SJSA1 (cell line): ENCODE measurements around the gene ST6GALNAC5. TPM values are rescaled to one million over a fixed set of nuclear protein-coding genes. Genes with fewer than 3 reads are reported as not detected.
"Not testable (repeated sequence)": the region's sequence is repeated elsewhere in the genome, so short reads cannot be mapped to it uniquely, and the experiment has no call there.

Source experiments
- DNase-seq, 2 experiments: peaks; one replicate each; pipeline ENCODE4 v3.0.0-alpha.2; 2015 to 2020; ENCODE audit warnings: low spot score in 2 of 2, low read depth in 1 of 2
- H3K27ac ChIP-seq: fragments of 250-450 bp; sonication (Bioruptor Pico); 2 replicates; pipeline ENCODE4 v1.5.1; 2020; ENCODE audit warnings: mild to moderate bottlenecking, moderate library complexity
- H3K27me3 ChIP-seq: fragments of 250-450 bp; sonication (Bioruptor Pico); replicated peaks from 2 replicates; pipeline ENCODE4 v1.5.1; 2020; ENCODE audit warnings: mild to moderate bottlenecking, moderate library complexity
- H3K36me3 ChIP-seq: fragments of 250-450 bp; sonication (Bioruptor Pico); 2 replicates; pipeline ENCODE4 v1.5.1; 2020; ENCODE audit warnings: mild to moderate bottlenecking
- H3K4me1 ChIP-seq: fragments of 250-450 bp; sonication (Bioruptor Pico); replicated peaks from 2 replicates; pipeline ENCODE4 v1.6.1; 2021; ENCODE audit warnings: mild to moderate bottlenecking
- H3K4me3 ChIP-seq: fragments of 250-450 bp; sonication (Bioruptor Pico); 2 replicates; pipeline ENCODE4 v1.5.1; 2020; ENCODE audit warnings: mild to moderate bottlenecking
- H3K9me3 ChIP-seq: fragments of 250-450 bp; sonication (Bioruptor Pico); replicated peaks from 2 replicates; pipeline ENCODE4 v1.5.1; 2020; ENCODE audit warnings: mild to moderate bottlenecking
- total RNA-seq: library from RNA; depleted of rRNA; stranded (reverse); fragments of >200 nt; shearing (Covaris generic); gene quantifications from 2 replicates; pipeline ENCODE4 v1.2.3, GENCODE V29; 2014

Gene ST6GALNAC5
- total RNA-seq, 1 experiment from 2014 or later: not detected

GRCh38 chr1:76876655-76877395, 9.5 kb downstream of the ST6GALNAC5 start:
- no peaks in the 10 kb centered on the region for H3K4me1 ChIP-seq
- no peaks in the 10 kb centered on the region for H3K36me3 ChIP-seq
- no peaks in the 10 kb centered on the region for H3K9me3 ChIP-seq
- 0 out of 2 replicates have a peak, but pooled peaks cover 5% of the 10 kb centered on the region for H3K27me3 ChIP-seq
- no peak overlapping the region for H3K4me3 ChIP-seq
- H3K27ac ChIP-seq: no peak overlapping the region
- no peak for DNase-seq

GRCh38 chr1:76879014-76879413, 11.7 kb downstream of the ST6GALNAC5 start:
- H3K27me3 ChIP-seq, H3K36me3 ChIP-seq, H3K4me1 ChIP-seq, H3K4me3 ChIP-seq, H3K9me3 ChIP-seq, H3K27ac ChIP-seq, DNase-seq: not testable (repeated sequence)

GRCh38 chr1:76881762-76882161, 14.5 kb downstream of the ST6GALNAC5 start:
- Histone ChIP-seq H3K4me1 (no peaks in the 10 kb centered on the region), H3K36me3 (no peaks in the 10 kb centered on the region), H3K27me3 (peaks cover 5% of the 10 kb centered on the region; the same call in 1 of the 2 replicates), H3K9me3 (no peaks in the 10 kb centered on the region), H3K27ac (no peak overlapping the region), H3K4me3 (no peak overlapping the region)
- no peak for DNase-seq

- no peak overlapping the region for H3K27ac ChIP-seq
Measured at GRCh38 chr1:76891931-76892622, 24.8 kb downstream of the ST6GALNAC5 start.

GRCh38 chr1:76892675-76893074, 25.4 kb downstream of the ST6GALNAC5 start:
- Histone ChIP-seq H3K36me3 (no peaks in the 10 kb centered on the region), H3K27ac (no peak overlapping the region), H3K4me1 (no peaks in the 10 kb centered on the region), H3K4me3 (no peak overlapping the region), H3K27me3 (no peaks in the 10 kb centered on the region), H3K9me3 (no peaks in the 10 kb centered on the region; the same call in 1 of the 2 replicates)
- DNase-seq: no peak

More at GRCh38 chr1:76891931-76892622, 24.8 kb downstream of the ST6GALNAC5 start:
- Histone ChIP-seq H3K27me3 (no peaks in the 10 kb centered on the region), H3K36me3 (no peaks in the 10 kb centered on the region), H3K4me3 (no peak overlapping the region), H3K4me1 (no peaks in the 10 kb centered on the region), H3K9me3 (no peaks in the 10 kb centered on the region; the same call in 1 of the 2 replicates)
- no peak for DNase-seq

GRCh38 chr1:76901158-76901767, 34.0 kb downstream of the ST6GALNAC5 start:
- Histone ChIP-seq H3K36me3 (no peaks in the 10 kb centered on the region), H3K4me3 (no peak overlapping the region), H3K9me3 (no peaks in the 10 kb centered on the region), H3K4me1 (no peaks in the 10 kb centered on the region), H3K27me3 (no peaks in the 10 kb centered on the region), H3K27ac (no peak overlapping the region)
- peak; percentile 47 to 54 for DNase-seq

- Histone ChIP-seq H3K4me1 (no peaks in the 10 kb centered on the region), H3K27ac (no peak overlapping the region)
Measured at GRCh38 chr1:76905876-76906595, 38.8 kb downstream of the ST6GALNAC5 start.

GRCh38 chr1:76909311-76909710, 42.0 kb downstream of the ST6GALNAC5 start:
- Histone ChIP-seq H3K27me3 (peaks cover 7% of the 10 kb centered on the region; the same call in 1 of the 2 replicates), H3K9me3 (no peaks in the 10 kb centered on the region), H3K4me3 (no peak overlapping the region), H3K36me3 (no peaks in the 10 kb centered on the region), H3K4me1 (no peaks in the 10 kb centered on the region), H3K27ac (no peak overlapping the region)
- DNase-seq: no peak

More at GRCh38 chr1:76905876-76906595, 38.8 kb downstream of the ST6GALNAC5 start:
- no peak overlapping the region for H3K4me3 ChIP-seq
- no peaks in the 10 kb centered on the region for H3K9me3 ChIP-seq
- no peak for DNase-seq
- H3K36me3 ChIP-seq: no peaks in the 10 kb centered on the region
- peaks cover 7% of the 10 kb centered on the region; the same call in 1 of the 2 replicates for H3K27me3 ChIP-seq

GRCh38 chr1:76919085-76919484, 51.8 kb downstream of the ST6GALNAC5 start:
- no peak overlapping the region for H3K4me3 ChIP-seq
- DNase-seq: no peak

GRCh38 chr1:76921590-76921989, 54.3 kb downstream of the ST6GALNAC5 start:
- Histone ChIP-seq H3K9me3 (no peaks in the 10 kb centered on the region), H3K27ac (no peak overlapping the region), H3K4me1 (no peaks in the 10 kb centered on the region), H3K27me3 (no peaks in the 10 kb centered on the region), H3K36me3 (no peaks in the 10 kb centered on the region), H3K4me3 (no peak overlapping the region)
- DNase-seq: no peak

More at GRCh38 chr1:76919085-76919484, 51.8 kb downstream of the ST6GALNAC5 start:
- Histone ChIP-seq H3K9me3 (no peaks in the 10 kb centered on the region), H3K4me1 (no peaks in the 10 kb centered on the region), H3K27ac (no peak overlapping the region), H3K27me3 (no peaks in the 10 kb centered on the region), H3K36me3 (no peaks in the 10 kb centered on the region)

GRCh38 chr1:76925825-76926224, 58.5 kb downstream of the ST6GALNAC5 start:
- no peaks in the 10 kb centered on the region for H3K36me3 ChIP-seq
- no peak for DNase-seq
- H3K27ac ChIP-seq: no peak overlapping the region
- no peak overlapping the region for H3K4me3 ChIP-seq
- no peaks in the 10 kb centered on the region for H3K4me1 ChIP-seq
- H3K27me3 ChIP-seq: no peaks in the 10 kb centered on the region
- H3K9me3 ChIP-seq: no peaks in the 10 kb centered on the region

- no peaks in the 10 kb centered on the region for H3K4me1 ChIP-seq
- H3K27me3 ChIP-seq: no peaks in the 10 kb centered on the region
- H3K27ac ChIP-seq: no peak overlapping the region
- no peaks in the 10 kb centered on the region for H3K36me3 ChIP-seq
- no peak overlapping the region for H3K4me3 ChIP-seq
- H3K9me3 ChIP-seq: no peaks in the 10 kb centered on the region
- no peak for DNase-seq
Measured at GRCh38 chr1:76928522-76928921, 61.2 kb downstream of the ST6GALNAC5 start.

- Histone ChIP-seq H3K4me3 (no peak overlapping the region), H3K27ac (no peak overlapping the region), H3K9me3 (no peaks in the 10 kb centered on the region), H3K36me3 (no peaks in the 10 kb centered on the region), H3K27me3 (no peaks in the 10 kb centered on the region), H3K4me1 (no peaks in the 10 kb centered on the region)
- DNase-seq: no peak
Measured at GRCh38 chr1:76929136-76929535, 61.9 kb downstream of the ST6GALNAC5 start.
